Measurements from ENCODE around the gene RFX3.

GRCh38 chr9:3308609-3309008 lies 217.2 kb downstream of the RFX3 start:
- TF ChIP-seq CTCF (IDR thresholded peaks at IDR 0.05) (no peak), POLR2A (IDR thresholded peaks at IDR 0.05) (no peak)
